GM08714 (cell line): ENCODE data around the gene CACHD1.

Experiments used
- H3K4me3 ChIP-seq: fragments of 200-500 bp; sonication (Bioruptor generic); 2 replicates; pipeline ENCODE4 v1.5.1; 2014; ENCODE audit warnings: mild to moderate bottlenecking, low read length, inconsistent platforms
- ZNF274 ChIP-seq: IDR thresholded peaks from 2 replicates; pipeline ENCODE4 v1.6.1; 2012; ENCODE audit warnings: mild to moderate bottlenecking, low read depth, low read length

The CACHD1 gene

DNA sequence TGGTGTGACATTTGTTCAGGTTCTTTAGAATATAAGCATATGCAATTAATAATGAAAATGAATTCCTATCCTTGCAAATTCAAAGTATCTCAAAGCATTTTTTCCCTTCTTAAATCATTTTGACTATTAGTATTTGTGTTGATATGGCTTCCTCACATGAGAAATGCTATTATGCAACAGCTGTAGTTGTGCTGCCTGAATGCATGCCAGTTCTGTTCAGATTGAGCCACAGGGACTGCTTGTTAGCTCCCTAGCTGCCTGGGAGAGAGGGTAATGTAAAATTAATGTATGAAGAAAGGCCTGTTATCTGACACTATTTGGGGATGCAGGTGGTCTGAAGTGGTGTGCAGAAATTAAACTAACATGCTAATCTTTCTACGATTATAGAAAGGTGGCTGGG is 45.5 kb downstream of the CACHD1 start:
- no peak for TF ChIP-seq ZNF274
- no peak overlapping the region for H3K4me3 ChIP-seq

DNA sequence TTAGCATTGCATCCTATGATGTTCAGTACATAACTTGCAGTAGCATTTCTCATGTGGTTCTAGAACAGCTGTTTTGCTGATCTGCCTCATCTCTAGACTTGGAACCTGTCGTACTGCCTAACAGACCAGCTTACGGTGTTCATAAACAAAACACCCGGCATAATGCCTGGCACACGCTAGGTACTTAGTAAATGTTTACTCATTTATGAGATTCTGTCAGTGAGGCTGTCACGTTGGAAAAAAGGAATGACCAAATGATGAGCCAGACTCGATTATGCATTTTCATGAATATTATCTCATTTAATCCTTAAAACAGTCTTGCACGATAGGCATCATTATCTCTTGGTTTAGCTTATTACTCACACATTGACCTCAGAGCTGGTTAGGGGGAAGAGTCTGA is 46.4 kb downstream of the CACHD1 start:
- no peak for TF ChIP-seq ZNF274
- H3K4me3 ChIP-seq, result no peak overlapping the region

DNA sequence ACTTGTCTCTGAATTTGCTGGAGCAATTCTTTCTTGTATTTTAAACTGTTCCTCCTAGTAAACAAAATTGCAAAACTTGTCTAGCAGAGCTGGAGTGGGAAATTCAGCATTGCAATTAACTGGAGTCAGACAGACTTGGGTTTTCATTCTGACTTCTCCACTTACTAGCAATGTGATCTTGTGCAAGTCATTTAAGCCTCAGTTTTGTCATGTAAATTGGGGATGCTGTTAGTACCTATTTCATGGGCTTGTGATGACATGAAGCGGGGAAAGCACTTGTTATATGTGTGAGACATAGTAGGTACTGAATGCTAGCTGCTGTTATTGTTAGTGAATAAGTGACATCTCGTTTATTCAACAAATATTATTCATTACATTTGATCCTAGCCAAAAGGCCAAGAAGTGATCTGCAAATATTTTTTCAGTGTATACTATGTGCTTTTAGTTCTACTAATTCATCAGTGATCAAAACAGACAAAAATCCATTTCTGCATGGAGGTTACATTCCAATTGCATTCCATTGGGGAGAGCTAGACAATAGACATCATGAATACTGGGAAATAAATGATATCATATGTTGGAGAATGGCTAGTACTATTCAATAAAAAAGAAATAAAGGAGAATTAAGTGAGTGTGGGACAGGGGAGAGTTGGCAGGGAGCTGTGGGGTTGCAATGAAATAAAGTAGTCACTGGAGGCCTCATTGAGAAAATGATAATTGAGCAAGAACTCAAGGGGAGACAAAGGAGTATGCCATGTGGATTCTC is 47.1 kb downstream of the CACHD1 start:
- H3K4me3 ChIP-seq, result no peak overlapping the region

DNA sequence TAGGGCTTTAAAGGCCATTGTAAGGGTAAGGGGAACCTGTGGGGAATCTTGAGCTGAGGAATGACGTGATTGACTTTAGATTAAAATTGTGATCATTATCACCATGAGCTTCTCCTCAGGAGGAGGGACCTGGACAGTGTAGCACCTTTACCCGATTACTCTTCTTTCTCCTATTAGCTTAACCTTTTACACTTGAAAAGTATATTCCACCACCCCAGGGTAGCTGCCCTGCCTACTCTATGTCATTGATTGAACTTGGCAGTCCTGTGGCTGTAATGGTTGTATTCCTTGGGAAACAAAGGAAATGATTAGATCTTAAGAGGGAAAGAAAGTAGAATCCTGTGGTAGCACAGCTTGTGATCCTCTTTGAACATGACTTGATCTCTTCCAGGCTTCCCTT is 47.7 kb downstream of the CACHD1 start:
- H3K4me3 ChIP-seq, result no peak overlapping the region
- no peak for TF ChIP-seq ZNF274

More for the DNA sequence above, 47.1 kb downstream of the CACHD1 start:
- no peak for TF ChIP-seq ZNF274

DNA sequence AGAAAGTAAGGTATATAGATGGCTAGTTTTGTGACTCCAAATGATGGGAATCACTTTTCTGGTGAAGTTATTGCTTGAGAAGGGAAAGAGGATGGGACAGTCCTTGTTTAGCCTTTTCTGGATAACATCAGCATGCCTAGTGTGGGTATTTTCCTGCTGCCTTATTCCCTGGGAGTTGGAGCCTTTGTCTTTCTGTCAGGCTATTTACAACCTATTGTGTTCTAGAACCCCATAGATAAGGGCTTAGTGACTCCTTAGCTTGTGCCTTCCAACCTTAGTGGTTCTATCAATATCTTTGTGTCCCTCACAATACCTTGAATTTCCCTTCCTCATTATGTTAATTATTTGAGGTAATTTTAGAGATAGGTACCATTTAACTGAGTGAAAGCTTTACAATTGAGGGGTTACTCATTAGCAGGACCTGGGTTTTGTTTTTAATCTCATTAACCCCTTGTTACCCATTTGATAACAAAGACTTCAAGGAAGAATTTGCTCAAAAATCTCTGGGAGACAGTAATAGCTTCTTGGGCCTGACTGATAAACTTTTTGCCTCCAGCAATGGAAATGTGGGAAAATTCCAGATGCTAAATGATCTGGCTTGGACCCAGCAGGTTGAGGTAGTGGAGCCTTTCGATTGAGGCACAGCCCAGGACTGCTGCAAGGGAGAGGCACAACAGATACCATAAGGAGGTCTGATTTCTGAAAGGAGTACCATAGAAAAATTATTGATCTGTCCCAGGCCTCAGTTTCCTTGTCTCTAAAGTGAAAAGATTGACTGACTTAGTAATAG is 49.0 kb downstream of the CACHD1 start:
- H3K4me3 ChIP-seq, result no peak overlapping the region
- no peak for TF ChIP-seq ZNF274

DNA sequence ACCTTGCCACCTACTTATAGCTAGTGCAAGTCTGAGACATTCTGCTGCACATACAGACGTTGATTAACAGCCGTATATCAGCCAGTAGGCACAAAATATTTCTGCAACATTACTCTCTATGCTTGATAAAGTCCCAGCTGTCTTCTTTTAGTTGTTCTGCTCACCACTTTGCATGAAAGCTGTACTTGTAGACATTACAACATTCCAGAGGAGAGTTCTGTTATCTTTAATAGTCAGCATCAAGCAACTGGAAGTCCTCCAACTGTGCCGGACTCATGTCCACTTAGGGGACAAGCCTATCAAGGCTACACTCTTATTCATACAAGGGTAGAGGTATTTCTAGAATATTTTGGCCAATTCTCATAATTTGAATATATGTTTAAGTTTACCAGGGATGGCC is 50.0 kb downstream of the CACHD1 start:
- no peak overlapping the region for H3K4me3 ChIP-seq
- no peak for TF ChIP-seq ZNF274

DNA sequence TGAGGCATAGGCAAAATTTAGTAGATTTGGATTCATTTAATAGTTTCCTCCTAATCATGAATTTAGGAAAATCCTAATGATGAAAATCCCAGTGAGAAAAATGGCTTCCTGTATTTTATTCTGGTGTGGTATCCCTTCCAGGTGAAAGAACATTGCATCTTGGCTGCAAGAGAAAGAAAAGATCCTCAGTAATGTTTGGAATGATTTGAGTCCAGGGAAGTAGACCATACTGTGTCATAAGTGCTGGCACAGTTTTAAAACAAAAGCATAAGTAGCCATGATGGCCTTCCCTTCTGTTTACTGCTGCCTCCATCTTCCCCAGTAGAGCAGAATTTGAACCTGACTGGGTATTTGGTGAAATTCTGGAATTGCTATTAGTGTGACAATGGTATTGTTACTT is 52.8 kb downstream of the CACHD1 start:
- no peak for TF ChIP-seq ZNF274
- H3K4me3 ChIP-seq, result no peak overlapping the region

DNA sequence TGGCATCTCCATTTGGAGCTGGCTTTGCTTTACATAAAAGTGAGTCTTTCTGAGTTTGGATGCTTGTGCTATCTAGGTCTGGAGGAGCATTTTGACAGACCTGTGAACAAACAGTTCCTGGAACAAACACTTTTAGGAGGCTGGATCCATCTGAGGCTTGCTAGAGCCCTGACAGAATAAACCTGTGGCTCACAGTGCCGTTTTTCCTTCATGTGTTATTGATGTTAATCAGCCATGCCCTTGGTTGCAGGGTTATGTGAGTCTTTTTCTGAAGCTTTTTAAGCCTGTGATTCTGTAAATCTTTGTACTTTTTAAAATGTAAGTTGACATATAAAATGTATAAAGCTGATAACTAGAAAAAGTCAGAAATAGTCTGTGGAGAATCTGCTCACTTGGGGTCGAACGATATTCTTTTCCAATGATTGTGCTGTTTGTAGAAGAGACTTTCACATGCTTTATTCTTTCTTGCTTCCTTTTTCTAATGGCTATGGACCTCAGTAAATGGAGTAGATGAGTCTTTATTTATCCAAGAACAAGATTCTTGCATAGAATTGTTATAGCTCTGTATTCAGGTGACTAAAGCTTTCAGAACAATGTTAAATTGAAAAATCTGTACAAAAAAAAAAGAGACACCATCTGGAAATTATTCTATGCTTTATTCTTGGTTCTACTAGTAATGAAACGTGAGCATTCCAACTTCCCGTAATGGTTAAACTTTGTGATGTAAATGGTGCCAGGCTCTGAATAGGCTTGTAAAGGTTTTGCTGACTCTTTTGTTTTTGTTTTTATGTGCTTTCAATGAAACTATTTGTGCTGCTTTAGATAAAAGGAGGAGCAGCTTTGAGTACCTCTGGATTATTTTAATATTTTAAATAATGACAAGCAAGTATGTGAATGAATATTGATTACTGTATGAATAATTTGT is 53.7 kb downstream of the CACHD1 start:
- no peak overlapping the region for H3K4me3 ChIP-seq
- TF ChIP-seq ZNF274, result no peak

DNA sequence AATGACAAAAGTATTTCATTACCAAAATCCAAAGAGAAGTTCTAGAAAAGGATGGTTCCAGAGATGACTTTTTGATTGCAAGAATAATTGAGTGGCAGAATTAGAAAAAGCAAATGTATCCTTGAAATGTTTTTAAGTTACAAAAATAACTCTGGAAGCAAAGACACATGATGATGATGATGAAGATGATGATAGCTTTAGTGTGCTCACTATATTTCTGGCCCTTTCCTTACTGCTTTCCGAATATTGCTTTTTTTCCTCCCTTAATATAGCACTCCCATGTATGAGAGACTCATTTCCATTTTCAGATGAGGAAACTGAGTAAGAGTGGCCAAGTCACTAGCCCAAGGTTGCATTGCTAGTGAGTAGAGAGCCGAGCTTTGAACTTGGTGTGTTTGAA is 54.7 kb downstream of the CACHD1 start:
- TF ChIP-seq ZNF274, result no peak
- no peak overlapping the region for H3K4me3 ChIP-seq

DNA sequence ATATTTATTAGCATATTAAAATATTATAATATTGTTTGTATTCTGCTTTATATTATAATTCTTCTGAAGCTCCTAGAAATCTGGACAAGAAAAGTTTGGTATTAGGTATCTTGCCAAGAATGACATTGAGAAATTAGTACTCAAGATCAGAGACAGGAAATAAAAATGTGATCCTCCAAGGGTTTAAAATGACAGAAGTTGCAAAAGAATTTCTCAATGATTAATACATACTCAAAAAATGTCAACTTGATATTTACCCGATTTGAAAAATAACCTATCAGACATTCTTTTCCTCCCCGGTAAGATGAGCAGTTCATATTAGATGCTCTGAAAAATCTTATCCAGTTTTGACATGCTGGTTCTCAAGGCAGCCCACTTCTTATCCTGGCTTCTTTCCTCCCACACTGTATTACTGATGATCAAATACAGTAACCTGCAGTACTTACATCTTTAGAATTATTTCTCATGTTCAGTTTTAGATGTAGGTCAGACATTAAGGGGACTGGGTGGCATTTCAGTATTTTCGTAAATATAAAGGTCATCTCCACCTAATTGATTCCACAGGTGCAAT is 55.3 kb downstream of the CACHD1 start:
- no peak for TF ChIP-seq ZNF274
- H3K4me3 ChIP-seq, result no peak overlapping the region

DNA sequence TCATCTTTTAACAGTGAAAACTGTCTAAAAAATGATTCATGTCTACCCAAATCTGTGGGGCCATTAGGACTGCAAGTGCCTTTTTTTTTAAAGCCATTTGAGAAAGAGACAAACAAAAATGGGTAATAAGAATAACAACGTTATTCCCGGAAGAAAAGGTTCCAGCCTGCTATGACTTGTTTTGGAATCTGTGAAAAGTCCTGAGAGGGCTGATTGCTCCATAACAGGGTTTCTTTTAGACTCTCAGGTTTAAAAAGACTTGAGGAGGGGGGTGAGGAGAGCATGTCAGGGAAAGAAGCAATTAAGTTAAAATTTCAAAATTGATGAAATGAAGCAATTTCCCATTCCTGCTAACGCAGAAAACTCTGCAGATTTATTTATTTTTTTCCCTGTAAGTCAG is 56.4 kb downstream of the CACHD1 start:
- TF ChIP-seq ZNF274, result no peak
- H3K4me3 ChIP-seq, result no peak overlapping the region

DNA sequence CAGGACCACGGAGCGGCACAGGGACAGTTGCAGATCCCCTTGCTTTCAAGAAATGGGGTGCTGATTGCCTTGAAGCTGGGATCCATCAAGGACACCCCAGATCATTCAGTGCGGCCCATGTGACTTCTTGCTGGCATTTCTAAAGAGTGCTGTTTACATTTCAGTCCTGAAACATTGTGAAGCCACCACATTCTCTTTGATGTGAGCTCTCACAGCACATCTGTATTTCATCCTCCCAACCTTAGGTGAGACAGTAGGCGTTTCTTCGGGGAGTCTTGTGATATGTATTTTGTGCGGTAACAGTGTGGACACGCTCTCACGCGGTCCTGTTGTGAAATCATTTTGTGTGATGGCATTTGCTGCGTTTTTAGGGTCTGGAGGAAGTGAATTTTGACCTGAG is 57.2 kb downstream of the CACHD1 start:
- TF ChIP-seq ZNF274, result no peak
- no peak overlapping the region for H3K4me3 ChIP-seq

DNA sequence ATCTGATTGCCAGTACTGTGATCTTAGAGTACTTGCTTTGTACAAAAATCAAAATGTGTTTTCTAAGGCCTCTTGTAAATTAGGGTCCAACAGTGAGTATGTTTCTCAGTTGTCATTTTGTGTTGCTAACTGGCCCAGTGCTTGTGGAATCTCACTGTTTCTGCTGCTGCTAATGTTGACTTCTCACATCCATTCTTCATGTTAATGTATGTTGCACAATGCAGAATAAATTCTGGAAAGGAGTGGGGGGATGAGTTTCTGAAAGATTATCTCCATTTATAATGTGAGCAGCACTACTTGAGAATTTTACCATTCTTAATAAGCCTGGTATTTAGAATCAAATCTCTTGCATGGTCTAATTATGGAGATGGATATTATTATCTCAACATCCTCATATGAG is 57.9 kb downstream of the CACHD1 start:
- TF ChIP-seq ZNF274, result no peak
- H3K4me3 ChIP-seq, result no peak overlapping the region

DNA sequence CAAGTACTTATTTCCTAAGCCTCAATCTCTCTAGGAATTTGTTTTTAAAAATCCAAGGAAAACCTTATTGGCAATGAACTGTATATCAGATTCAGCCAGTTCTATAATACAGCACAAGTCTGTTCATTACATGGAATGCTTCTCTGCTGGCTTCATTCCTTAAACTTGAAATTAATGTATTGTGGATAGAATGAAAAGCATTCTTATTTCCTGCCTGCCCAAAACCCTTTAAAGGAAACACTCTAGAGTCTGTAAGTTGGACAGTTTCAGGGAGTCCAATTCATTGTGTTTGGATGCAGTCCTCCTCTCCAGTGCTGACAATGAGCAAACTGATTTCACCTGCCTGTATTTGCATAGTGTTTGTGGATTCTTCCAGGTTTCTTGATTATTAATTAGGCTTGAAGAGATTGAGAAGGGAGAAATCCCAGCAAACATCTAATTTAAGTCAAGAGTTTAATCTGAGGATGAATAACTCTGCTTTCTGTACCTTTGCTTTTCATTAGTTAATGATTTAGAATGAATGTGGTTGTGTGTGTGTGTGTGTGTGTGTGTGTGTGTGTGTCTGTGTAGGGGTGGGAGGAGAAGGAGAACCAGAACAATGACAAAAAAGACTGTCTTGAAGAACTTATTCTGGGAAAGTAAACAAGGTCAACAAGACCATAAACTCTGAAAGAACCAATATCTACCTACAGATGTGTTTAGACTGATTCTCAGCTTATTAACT is 61.2 kb downstream of the CACHD1 start:
- no peak overlapping the region for H3K4me3 ChIP-seq
- no peak for TF ChIP-seq ZNF274
